ENCODE results near the gene XRCC6. TPM values are rescaled to one million over a fixed set of nuclear protein-coding genes. Genes with fewer than 3 reads are reported as not detected.

Gene XRCC6
- total and polyA plus RNA-seq, 2 of the 4 experiments (the other 2 are of a cell fraction), result 202 to 401 TPM

DNA sequence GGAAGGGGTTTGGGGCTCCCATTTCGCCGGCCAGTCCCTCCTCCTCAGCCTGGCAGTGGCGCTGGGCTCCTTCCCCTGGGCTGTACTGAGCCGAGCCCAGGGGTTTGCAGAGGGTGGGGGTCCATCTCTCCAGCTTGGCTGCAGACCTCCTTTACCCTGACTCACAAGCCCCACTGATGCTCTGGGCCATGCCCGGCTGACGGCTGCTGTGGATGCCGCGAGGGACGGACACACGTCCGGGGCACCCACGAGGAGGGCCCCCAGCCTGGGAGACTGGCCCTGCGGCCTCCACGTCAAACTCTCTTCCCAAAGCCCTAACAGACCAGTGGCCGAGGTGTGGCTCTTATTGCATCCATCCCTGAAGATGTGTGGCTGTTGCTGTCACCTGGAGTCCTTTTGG, 45.6 kb upstream of the XRCC6 start:
- Histone ChIP-seq H3K36me3 (ENCODE audit: control insufficient read depth, insufficient read depth, low read length) (peaks cover 67% of the 10 kb centered on the region), H4K8ac (ENCODE audit: low read depth in 2 of 2, low read length in 2 of 2) (no peak overlapping the region), H3K56ac (ENCODE audit: extremely low read depth, insufficient read depth, low read length) (no peak overlapping the region), H3K14ac (replicated peaks; ENCODE audit: low read depth, low read length) (no peak overlapping the region), H3K18ac (ENCODE audit: low read depth, low read length) (no peak overlapping the region), H4K20me1 (ENCODE audit: insufficient read depth, low read length) (peaks cover 3% of the 10 kb centered on the region), H3K23ac (ENCODE audit: low read depth, low read length) (no peak overlapping the region), H2AK5ac (ENCODE audit: low read depth, low read length) (no peak overlapping the region), H3K4me3 (ENCODE audit: insufficient read depth, low read depth, low read length) (no peak overlapping the region), H3K9me3 (ENCODE audit: control insufficient read depth, insufficient read depth, low read length) (no peaks in the 10 kb centered on the region), H3K4ac (ENCODE audit: low read depth, low read length) (no peak overlapping the region), H3K79me1 (ENCODE audit: low read depth in 1 of 2, low read length in 2 of 2) (peaks cover 3 to 36% of the 10 kb centered on the region in 2 experiments), H2BK15ac (ENCODE audit: low read depth, low read length) (no peak overlapping the region), H3K9ac (ENCODE audit: low read depth, low read length) (no peak overlapping the region), H2BK20ac (ENCODE audit: low read depth, low read length) (no peak overlapping the region), H3K4me1 (ENCODE audit: control insufficient read depth, insufficient read depth, low read length) (peaks cover 7% of the 10 kb centered on the region; the same call in 1 of the 2 replicates), H3K9me1 (ENCODE audit: insufficient read depth, low read length) (no peaks in the 10 kb centered on the region; the same call in 1 of the 2 replicates), H2AFZ (replicated peaks; ENCODE audit: low read length, poor library complexity) (no peak overlapping the region), H3K27me3 (ENCODE audit: control insufficient read depth, insufficient read depth, low read length) (no peaks in the 10 kb centered on the region), H2BK120ac (ENCODE audit: low read depth, low read length) (no peak overlapping the region), H4K5ac (ENCODE audit: low read depth, low read length) (no peak overlapping the region), H4K91ac (ENCODE audit: insufficient read depth, low read depth, low read length) (no peak overlapping the region), H3K27ac (ENCODE audit: insufficient read depth, low read length) (no peak overlapping the region), H3K4me2 (ENCODE audit: low read depth, low read length) (no peak overlapping the region), H2BK5ac (ENCODE audit: low read depth, low read length, poor library complexity, severe bottlenecking) (no peak overlapping the region), H2AK9ac (replicated peaks; ENCODE audit: low read depth, low read length, poor library complexity) (peak overlapping the region; percentile 89)
- TF ChIP-seq, protein P1, sequence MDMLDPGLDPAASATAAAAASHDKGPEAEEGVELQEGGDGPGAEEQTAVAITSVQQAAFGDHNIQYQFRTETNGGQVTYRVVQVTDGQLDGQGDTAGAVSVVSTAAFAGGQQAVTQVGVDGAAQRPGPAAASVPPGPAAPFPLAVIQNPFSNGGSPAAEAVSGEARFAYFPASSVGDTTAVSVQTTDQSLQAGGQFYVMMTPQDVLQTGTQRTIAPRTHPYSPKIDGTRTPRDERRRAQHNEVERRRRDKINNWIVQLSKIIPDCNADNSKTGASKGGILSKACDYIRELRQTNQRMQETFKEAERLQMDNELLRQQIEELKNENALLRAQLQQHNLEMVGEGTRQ (IDR thresholded peaks at IDR 0.05; ENCODE audit: low read depth, low read length), result no peak
- TF ChIP-seq MAFK (IDR thresholded peaks at IDR 0.05; ENCODE audit: low read depth, low read length) (no peak), CEBPB (IDR thresholded peaks at IDR 0.05; ENCODE audit: low read depth, low read length) (no peak), RAD21 (IDR thresholded peaks at IDR 0.05; ENCODE audit: low read length) (no peak), BHLHE40 (IDR thresholded peaks at IDR 0.05; ENCODE audit: low read depth, low read length) (no peak), POLR2A (IDR thresholded peaks at IDR 0.05; ENCODE audit: low read depth, low read length) (no peak), MAZ (IDR thresholded peaks at IDR 0.05; ENCODE audit: borderline replicate concordance, low read depth, low read length) (no peak), RCOR1 (IDR thresholded peaks at IDR 0.05; ENCODE audit: insufficient replicate concordance, low read length) (no peak), SMC3 (IDR thresholded peaks at IDR 0.05; ENCODE audit: low read depth, low read length) (no peak)
- TF ChIP-seq, protein P2, sequence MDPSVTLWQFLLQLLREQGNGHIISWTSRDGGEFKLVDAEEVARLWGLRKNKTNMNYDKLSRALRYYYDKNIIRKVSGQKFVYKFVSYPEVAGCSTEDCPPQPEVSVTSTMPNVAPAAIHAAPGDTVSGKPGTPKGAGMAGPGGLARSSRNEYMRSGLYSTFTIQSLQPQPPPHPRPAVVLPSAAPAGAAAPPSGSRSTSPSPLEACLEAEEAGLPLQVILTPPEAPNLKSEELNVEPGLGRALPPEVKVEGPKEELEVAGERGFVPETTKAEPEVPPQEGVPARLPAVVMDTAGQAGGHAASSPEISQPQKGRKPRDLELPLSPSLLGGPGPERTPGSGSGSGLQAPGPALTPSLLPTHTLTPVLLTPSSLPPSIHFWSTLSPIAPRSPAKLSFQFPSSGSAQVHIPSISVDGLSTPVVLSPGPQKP (IDR thresholded peaks at IDR 0.05; ENCODE audit: borderline replicate concordance, low read depth, low read length), result no peak
- TF ChIP-seq, protein P3, sequence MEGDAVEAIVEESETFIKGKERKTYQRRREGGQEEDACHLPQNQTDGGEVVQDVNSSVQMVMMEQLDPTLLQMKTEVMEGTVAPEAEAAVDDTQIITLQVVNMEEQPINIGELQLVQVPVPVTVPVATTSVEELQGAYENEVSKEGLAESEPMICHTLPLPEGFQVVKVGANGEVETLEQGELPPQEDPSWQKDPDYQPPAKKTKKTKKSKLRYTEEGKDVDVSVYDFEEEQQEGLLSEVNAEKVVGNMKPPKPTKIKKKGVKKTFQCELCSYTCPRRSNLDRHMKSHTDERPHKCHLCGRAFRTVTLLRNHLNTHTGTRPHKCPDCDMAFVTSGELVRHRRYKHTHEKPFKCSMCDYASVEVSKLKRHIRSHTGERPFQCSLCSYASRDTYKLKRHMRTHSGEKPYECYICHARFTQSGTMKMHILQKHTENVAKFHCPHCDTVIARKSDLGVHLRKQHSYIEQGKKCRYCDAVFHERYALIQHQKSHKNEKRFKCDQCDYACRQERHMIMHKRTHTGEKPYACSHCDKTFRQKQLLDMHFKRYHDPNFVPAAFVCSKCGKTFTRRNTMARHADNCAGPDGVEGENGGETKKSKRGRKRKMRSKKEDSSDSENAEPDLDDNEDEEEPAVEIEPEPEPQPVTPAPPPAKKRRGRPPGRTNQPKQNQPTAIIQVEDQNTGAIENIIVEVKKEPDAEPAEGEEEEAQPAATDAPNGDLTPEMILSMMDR (conservative IDR thresholded peaks at IDR 0.05; ENCODE audit: low read depth, low read length), result no peak
- dilution Hi-C loops (cut with HindIII; ENCODE audit: low sequenced_read_pairs, unreplicated experiment) (no loop called here), in situ Hi-C loops (cut with MboI; ENCODE audit: low sequenced_read_pairs) (no loop called here), intact Hi-C loops (cut with micrococcal nuclease) (no loop called here)
- no CpG with 5 or more reads among the region's 15 CpGs for WGBS, 2 experiments (ENCODE audit: extremely low coverage in 2 of 2, insufficient read length in 1 of 2)
- ChIA-PET CTCF (no interaction called here), POLR2A (ENCODE audit: unreplicated experiment) (no interaction called here)
- ATAC-seq (ENCODE audit: low read depth), result no peak
- no TSS peak for BruUV-seq (replicated peaks)
- no peak for DNase-seq
